Activated CD4-positive, alpha-beta T cell treated with anti-CD3 and anti-CD28 coated beads, Interleukin-2, amount 10 ng/mL, durations not matched to agents 7 days and 5 days (primary cell): ENCODE data around the gene MGST3. TPM values are rescaled to one million over a fixed set of nuclear protein-coding genes. Genes with fewer than 3 reads are reported as not detected.
A peak's percentile ranks its signal among the peaks of the same experiment; 100 is the strongest.
"Not testable (repeated sequence)": the region's sequence is repeated elsewhere in the genome, so short reads cannot be mapped to it uniquely, and the experiment has no call there.

Experiments
- CTCF ChIA-PET: fragments of 350-600 bp; sonication (Branson Sonifier 250); formaldehyde crosslinking; loops from one replicate; lab custom pipeline; 2021; ENCODE audit warnings: antibody characterized with exemption; lab: Charles Lee
- POLR2A ChIA-PET: fragments of 350-600 bp; sonication (Branson Sonifier 250); formaldehyde crosslinking; loops from one replicate; lab custom pipeline; 2021; ENCODE audit warnings: antibody characterized with exemption; lab: Charles Lee
- DNase-seq: peaks from one replicate; pipeline ENCODE4 v3.0.0-alpha.2; 2020
- H3K27ac Mint-ChIP-seq: one replicate; pipeline ENCODE4 v1.8.0; 2021; ENCODE audit warnings: mild to moderate bottlenecking, moderate library complexity, mixed read lengths
- H3K27me3 Mint-ChIP-seq: one replicate; pipeline ENCODE4 v1.8.0; 2021; ENCODE audit warnings: mixed read lengths
- H3K36me3 Mint-ChIP-seq: one replicate; pipeline ENCODE4 v1.8.0; 2021; ENCODE audit warnings: low read depth, mixed read lengths
- H3K4me1 Mint-ChIP-seq: one replicate; pipeline ENCODE4 v1.8.0; 2021; ENCODE audit warnings: mixed read lengths
- H3K4me3 Mint-ChIP-seq: one replicate; pipeline ENCODE4 v1.8.0; 2021; ENCODE audit warnings: mild to moderate bottlenecking, moderate library complexity, mixed read lengths
- H3K9me3 Mint-ChIP-seq: one replicate; pipeline ENCODE4 v1.8.0; 2021; ENCODE audit warnings: mixed read lengths
- total RNA-seq, 2 experiments: library from RNA; stranded (reverse); gene quantifications; one replicate each; pipeline ENCODE4 v1.2.3, GENCODE V29; 2021

Gene MGST3
- total RNA-seq, 2 experiments from 2014 or later, result 61.6 to 65.4 TPM

DNA sequence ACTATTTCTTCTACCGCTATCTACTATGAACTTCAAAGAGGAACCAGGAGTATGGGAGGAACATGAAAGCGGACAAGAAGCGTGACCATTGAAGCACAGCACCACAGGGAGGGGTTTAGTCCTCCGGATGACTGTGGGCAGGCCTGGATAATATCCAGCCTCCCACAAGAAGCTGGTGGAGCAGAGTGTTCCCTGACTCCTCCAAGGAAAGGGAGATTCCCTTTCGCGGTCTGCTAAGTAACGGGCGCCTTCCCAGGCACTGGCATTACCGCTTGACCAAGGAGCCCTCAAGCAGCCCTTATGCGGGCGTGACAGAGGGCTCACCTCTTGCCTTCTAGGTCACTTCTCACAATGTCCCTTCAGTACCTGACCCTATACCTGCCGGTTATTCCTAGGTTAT is 24.4 kb upstream of the MGST3 start:
- H3K36me3 Mint-ChIP-seq, DNase-seq, H3K4me1 Mint-ChIP-seq, H3K27ac Mint-ChIP-seq, CTCF ChIA-PET, POLR2A ChIA-PET, H3K9me3 Mint-ChIP-seq, H3K4me3 Mint-ChIP-seq: not testable (repeated sequence)
- H3K27me3 Mint-ChIP-seq, result peaks cover 13% of the 10 kb centered on the region

DNA sequence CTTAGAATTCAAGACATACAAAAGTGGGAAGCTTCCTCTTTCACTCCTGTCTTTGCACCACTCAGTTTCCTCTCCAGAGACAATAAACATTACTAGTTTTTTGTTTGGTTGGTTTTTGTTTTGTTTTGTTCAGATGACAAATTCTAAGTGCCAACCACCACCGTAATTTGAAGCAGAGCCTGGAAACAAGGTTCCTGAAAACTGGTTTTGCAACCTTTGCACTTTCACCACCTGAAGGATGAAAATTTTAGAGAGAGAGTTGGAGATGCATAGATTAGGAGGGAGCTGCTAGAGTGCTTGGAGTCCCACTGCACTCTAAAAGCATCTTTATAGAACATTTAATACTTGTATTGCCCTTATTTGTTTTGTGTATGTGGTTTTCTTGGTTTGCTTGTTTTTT is 20.2 kb upstream of the MGST3 start:
- Mint-ChIP-seq H3K27me3 (peaks cover 33% of the 10 kb centered on the region), H3K9me3 (peaks cover 3% of the 10 kb centered on the region), H3K27ac (no peak overlapping the region), H3K4me3 (no peak overlapping the region), H3K4me1 (no peaks in the 10 kb centered on the region), H3K36me3 (no peaks in the 10 kb centered on the region)
- no peak for DNase-seq
- CTCF ChIA-PET, result interaction anchor here (0.6 kb wide), 1 partner anchor 15 kb away, joined by 4 read pairs; no protein-coding TSS in a partner anchor
- POLR2A ChIA-PET, result no interaction called here

GRCh38 chr1:165612062-165612461 is 19.0 kb upstream of the MGST3 start:
- no peak overlapping the region for H3K27ac Mint-ChIP-seq
- no peaks in the 10 kb centered on the region for H3K4me1 Mint-ChIP-seq
- no peak overlapping the region for H3K4me3 Mint-ChIP-seq
- H3K9me3 Mint-ChIP-seq, result peaks cover 3% of the 10 kb centered on the region
- POLR2A ChIA-PET, result no interaction called here
- DNase-seq, result no peak
- H3K36me3 Mint-ChIP-seq, result no peaks in the 10 kb centered on the region
- CTCF ChIA-PET, result no interaction called here
- peaks cover 38% of the 10 kb centered on the region for H3K27me3 Mint-ChIP-seq

DNA sequence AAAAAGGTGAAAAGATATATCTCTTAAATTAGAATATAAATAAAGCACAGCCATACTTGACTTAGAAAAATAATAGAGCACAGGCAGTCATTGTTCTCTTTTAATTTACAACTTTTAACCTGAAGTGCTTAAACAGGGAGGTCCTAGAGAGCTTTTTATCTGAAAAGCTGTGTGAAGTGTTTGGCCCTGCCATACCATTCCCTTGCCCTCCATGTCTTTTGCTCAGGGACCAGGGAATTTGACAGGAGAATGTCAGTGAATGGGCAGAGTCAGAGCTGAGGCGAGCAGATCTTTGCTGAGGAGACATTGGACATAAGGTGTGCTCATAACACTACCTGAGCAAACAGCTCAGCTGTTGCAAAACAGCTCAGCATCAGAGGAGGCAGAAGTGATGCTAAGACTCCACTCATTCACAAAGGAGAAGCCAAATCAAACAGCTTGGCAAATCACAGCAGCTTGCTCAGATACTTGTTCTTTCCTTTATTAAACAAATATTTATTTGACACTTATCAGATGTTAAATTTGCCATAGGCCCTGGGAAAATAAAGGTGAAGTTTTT is 14.9 kb upstream of the MGST3 start:
- H3K9me3 Mint-ChIP-seq, result peaks cover 3% of the 10 kb centered on the region
- no peak for DNase-seq
- CTCF ChIA-PET, result interaction anchor here (0.7 to 1.2 kb wide), 3 partner anchors 11 to 22 kb away, joined by 3 read pairs; no protein-coding TSS in a partner anchor
- no peak overlapping the region for H3K27ac Mint-ChIP-seq
- H3K27me3 Mint-ChIP-seq, result peaks cover 51% of the 10 kb centered on the region
- no peak overlapping the region for H3K4me3 Mint-ChIP-seq
- POLR2A ChIA-PET, result no interaction called here
- no peaks in the 10 kb centered on the region for H3K36me3 Mint-ChIP-seq
- H3K4me1 Mint-ChIP-seq, result no peaks in the 10 kb centered on the region

GRCh38 chr1:165616987-165617546 is 14.0 kb upstream of the MGST3 start:
- H3K9me3 Mint-ChIP-seq, result peaks cover 3% of the 10 kb centered on the region
- no peak overlapping the region for H3K4me3 Mint-ChIP-seq
- no peak for DNase-seq
- no peak overlapping the region for H3K27ac Mint-ChIP-seq
- no peaks in the 10 kb centered on the region for H3K36me3 Mint-ChIP-seq
- ChIA-PET POLR2A (no interaction called here), CTCF (interaction anchor here (0.8 kb wide), 1 partner anchor 15 kb away, joined by 3 read pairs; no protein-coding TSS in a partner anchor)
- no peaks in the 10 kb centered on the region for H3K4me1 Mint-ChIP-seq
- peaks cover 48% of the 10 kb centered on the region for H3K27me3 Mint-ChIP-seq

- H3K27ac Mint-ChIP-seq, result no peak overlapping the region
- H3K9me3 Mint-ChIP-seq, result no peaks in the 10 kb centered on the region
- no peaks in the 10 kb centered on the region for H3K4me1 Mint-ChIP-seq
- ChIA-PET CTCF (no interaction called here), POLR2A (no interaction called here)
- peaks cover 44% of the 10 kb centered on the region for H3K27me3 Mint-ChIP-seq
- no peak overlapping the region for H3K4me3 Mint-ChIP-seq
- no peak for DNase-seq
- H3K36me3 Mint-ChIP-seq, result no peaks in the 10 kb centered on the region
Measured at GRCh38 chr1:165619647-165620151, 11.3 kb upstream of the MGST3 start.

- no peak for DNase-seq
- peaks cover 26% of the 10 kb centered on the region for H3K27me3 Mint-ChIP-seq
- no peaks in the 10 kb centered on the region for H3K36me3 Mint-ChIP-seq
- H3K9me3 Mint-ChIP-seq, result no peaks in the 10 kb centered on the region
- H3K27ac Mint-ChIP-seq, result no peak overlapping the region
- ChIA-PET POLR2A (no interaction called here), CTCF (no interaction called here)
- no peak overlapping the region for H3K4me3 Mint-ChIP-seq
- no peaks in the 10 kb centered on the region for H3K4me1 Mint-ChIP-seq
Measured at GRCh38 chr1:165623624-165624023, 7.4 kb upstream of the MGST3 start.

- DNase-seq, result no peak
- H3K9me3 Mint-ChIP-seq, result no peaks in the 10 kb centered on the region
- CTCF ChIA-PET, result no interaction called here
- H3K4me3 Mint-ChIP-seq, result no peak overlapping the region
- peaks cover 25% of the 10 kb centered on the region for H3K27me3 Mint-ChIP-seq
- H3K27ac Mint-ChIP-seq, result no peak overlapping the region
- POLR2A ChIA-PET, result no interaction called here
- no peaks in the 10 kb centered on the region for H3K36me3 Mint-ChIP-seq
- peaks cover 7% of the 10 kb centered on the region for H3K4me1 Mint-ChIP-seq
Measured at GRCh38 chr1:165624441-165624840, 6.6 kb upstream of the MGST3 start.

DNA sequence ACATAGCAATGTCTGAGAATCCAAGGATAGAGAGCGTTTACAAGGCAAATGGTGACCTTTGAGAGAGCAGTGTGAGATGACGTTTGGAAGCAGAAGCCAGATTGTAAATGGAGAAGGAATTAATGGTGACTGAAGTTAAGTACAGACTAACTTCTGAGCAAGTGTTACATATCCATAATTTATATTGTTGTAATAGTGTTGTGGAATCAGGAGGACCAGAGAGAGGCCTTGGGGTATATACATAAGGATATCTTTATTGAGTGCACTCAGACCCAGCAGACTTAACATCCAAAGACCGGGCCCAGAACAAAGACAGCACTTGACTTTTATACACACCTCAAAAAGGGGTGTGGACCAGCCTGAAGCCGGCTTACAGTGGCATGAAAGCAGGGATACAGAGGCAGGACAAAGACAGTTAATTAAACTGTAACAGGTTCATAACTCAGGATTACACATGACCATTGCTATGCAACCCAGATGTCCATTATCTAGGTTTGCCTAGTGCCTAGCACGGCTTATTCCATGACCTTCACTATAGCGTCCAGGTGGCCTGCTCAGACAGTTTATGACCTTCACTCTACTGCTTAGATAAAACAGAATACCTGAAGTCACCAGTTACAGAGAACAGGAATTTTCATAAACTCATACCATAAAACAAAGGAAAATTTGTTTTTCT is 2.7 kb upstream of the MGST3 start:
- Mint-ChIP-seq H3K36me3 (no peaks in the 10 kb centered on the region), H3K4me3 (no peak overlapping the region), H3K4me1 (peaks cover 14% of the 10 kb centered on the region), H3K27ac (no peak overlapping the region), H3K9me3 (no peaks in the 10 kb centered on the region), H3K27me3 (peaks cover 5% of the 10 kb centered on the region)
- ChIA-PET POLR2A (no interaction called here), CTCF (no interaction called here)
- no peak for DNase-seq

DNA sequence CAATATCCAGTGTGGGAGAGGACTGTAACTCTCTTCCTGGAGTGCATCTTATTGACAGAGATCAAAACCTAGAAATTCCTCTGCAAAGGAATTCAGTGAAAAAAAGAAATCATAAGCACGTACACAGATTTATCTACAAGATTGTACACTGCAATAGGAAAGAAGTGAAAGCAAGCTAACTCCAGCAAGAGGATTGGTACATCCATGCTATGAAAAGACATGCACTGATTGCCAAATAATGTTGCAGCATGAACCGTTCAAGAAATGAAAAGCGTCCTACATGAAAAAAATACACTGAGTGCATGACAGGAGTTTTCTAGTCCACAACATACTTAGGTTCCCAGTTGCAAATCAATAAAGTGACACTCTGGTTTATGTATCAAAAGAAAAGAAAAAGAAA is 1.9 kb upstream of the MGST3 start:
- Mint-ChIP-seq H3K4me1 (peaks cover 20% of the 10 kb centered on the region), H3K9me3 (no peaks in the 10 kb centered on the region), H3K27ac (no peak overlapping the region), H3K27me3 (peaks cover 4% of the 10 kb centered on the region), H3K36me3 (no peaks in the 10 kb centered on the region), H3K4me3 (no peak overlapping the region)
- ChIA-PET POLR2A (no interaction called here), CTCF (no interaction called here)
- no peak for DNase-seq

DNA sequence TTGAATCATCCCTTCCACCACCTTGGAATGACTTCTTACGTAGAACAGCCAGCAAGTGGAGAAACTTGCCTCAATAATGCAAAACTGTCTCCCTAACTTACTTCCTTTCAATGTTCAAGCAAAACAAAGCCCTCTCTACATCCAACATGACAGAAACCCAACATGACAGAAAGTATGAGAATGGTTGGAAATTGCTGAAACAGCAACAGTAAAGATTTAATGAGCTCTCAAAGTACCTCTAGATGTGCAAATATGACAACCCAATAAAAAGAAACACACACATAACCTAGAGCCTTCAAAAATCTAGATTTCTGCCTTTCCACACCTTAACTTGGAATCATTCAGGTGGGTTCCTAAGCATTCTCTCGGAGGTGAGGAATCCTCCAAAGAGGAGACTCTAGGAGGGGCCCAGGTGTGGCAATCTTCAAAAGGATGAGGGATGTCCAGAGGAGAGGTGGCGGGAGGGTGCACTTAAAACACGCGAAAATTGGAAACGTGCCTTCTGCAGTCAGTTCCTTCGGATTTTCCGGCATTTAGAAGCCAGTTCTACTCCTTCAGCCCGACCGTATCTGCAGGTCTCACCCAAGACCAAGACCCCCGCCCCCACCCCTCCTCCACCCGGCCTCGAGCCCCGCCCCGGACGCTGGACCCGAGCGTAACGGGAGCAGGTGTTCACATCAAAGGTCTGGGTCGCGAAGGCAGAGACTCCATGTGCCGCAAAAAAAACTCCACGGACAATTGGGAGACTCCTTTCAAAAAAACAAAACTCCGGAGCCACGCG is 996 bp upstream of the MGST3 start:
- Mint-ChIP-seq H3K27me3 (peaks cover 4% of the 10 kb centered on the region), H3K27ac (no peak overlapping the region), H3K9me3 (no peaks in the 10 kb centered on the region), H3K4me3 (no peak overlapping the region), H3K36me3 (no peaks in the 10 kb centered on the region), H3K4me1 (peaks cover 23% of the 10 kb centered on the region)
- CTCF ChIA-PET, result interaction anchor here (1.5 kb wide), 2 partner anchors 47 to 53 kb away, joined by 3 read pairs; no protein-coding TSS in a partner anchor
- DNase-seq, result no peak
- POLR2A ChIA-PET, result interaction anchor here (0.5 kb wide), 1 partner anchor 200 kb away, joined by 3 read pairs; no protein-coding TSS in a partner anchor

GRCh38 chr1:165631342-165632151 is 513 bp downstream of the MGST3 start:
- DNase-seq, result peak; percentile 29
- no peak overlapping the region for H3K27ac Mint-ChIP-seq
- no peaks in the 10 kb centered on the region for H3K9me3 Mint-ChIP-seq
- H3K36me3 Mint-ChIP-seq, result no peaks in the 10 kb centered on the region
- POLR2A ChIA-PET, result interaction anchor here (0.7 kb wide), 1 partner anchor 121 kb away, joined by 3 read pairs; no protein-coding TSS in a partner anchor
- H3K4me3 Mint-ChIP-seq, result no peak overlapping the region
- peaks cover 23% of the 10 kb centered on the region for H3K4me1 Mint-ChIP-seq
- CTCF ChIA-PET, result interaction anchor here (0.7 to 1.5 kb wide), 3 partner anchors 8 to 52 kb away, joined by 3 to 4 read pairs (median 4); no protein-coding TSS in a partner anchor
- H3K27me3 Mint-ChIP-seq, result peaks cover 4% of the 10 kb centered on the region
